RCC 7860 (cell line): ENCODE data around the gene SRGAP1.
"Not testable (repeated sequence)": the region's sequence is repeated elsewhere in the genome, so short reads cannot be mapped to it uniquely, and the experiment has no call there.

Experiments used
- DNase-seq: peaks from one replicate; pipeline ENCODE4 v3.0.0-alpha.2; 2015; ENCODE audit warnings: low spot score
- FAIRE-seq: peaks from 2 replicates; lab custom pipeline; 2012; peaks lifted over from hg19 to GRCh38; lab: Jason Lieb, UNC

SRGAP1 gene

GRCh38 chr12:64034056-64034455 lies 189.6 kb downstream of the SRGAP1 start:
- not testable (repeated sequence) for FAIRE-seq, DNase-seq

DNA sequence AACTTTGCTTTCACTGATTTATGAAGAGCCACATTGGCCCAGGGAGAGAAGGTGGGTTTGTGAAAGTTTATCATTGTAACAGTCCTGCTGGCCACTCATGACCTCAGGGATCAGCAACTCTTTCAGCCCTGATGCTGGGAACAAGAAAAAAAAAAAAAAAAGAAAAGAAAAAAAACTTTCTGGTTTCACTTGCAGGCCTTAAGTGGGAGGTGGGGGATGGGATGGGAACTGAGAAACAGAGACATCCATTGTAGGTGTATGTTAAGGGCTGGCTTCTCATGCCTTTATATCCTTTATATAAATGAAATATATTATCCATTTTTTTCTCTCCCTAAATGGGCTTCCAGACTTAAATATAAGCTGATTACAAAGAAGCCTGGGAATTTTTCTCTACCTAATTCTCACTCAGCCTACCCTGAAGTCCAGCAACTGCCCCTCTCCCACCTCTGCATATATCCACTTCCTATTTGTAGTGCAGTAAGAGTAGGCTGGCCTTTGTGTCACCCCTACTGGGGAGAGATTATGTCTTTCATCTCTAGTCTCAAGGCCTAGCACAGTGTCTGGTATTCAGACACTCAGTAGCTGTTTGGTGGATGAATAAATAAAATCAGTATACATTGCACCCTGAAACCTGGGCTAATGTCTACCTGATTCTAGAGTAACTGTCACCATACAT lies 190.5 kb downstream of the SRGAP1 start:
- FAIRE-seq (no peak), DNase-seq (no peak)

DNA sequence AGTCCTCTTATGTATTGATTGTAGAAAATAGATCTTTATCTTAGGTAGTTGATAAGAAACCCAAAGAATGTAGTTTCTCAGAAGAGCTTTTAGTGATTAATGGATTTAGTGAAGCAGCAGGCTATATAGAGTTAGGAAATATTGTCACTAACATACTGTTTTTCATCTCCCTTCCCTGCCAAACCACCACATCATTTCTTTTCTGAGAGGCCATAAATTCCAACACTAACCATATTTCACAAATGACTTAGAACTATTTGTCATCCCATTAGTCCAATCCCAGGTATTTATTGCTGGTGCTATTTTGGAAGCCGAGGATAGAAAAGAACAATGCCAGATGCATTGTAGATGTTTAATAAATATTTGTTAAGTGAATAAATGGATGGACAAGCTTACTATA lies 191.9 kb downstream of the SRGAP1 start:
- FAIRE-seq (no peak), DNase-seq (no peak)

DNA sequence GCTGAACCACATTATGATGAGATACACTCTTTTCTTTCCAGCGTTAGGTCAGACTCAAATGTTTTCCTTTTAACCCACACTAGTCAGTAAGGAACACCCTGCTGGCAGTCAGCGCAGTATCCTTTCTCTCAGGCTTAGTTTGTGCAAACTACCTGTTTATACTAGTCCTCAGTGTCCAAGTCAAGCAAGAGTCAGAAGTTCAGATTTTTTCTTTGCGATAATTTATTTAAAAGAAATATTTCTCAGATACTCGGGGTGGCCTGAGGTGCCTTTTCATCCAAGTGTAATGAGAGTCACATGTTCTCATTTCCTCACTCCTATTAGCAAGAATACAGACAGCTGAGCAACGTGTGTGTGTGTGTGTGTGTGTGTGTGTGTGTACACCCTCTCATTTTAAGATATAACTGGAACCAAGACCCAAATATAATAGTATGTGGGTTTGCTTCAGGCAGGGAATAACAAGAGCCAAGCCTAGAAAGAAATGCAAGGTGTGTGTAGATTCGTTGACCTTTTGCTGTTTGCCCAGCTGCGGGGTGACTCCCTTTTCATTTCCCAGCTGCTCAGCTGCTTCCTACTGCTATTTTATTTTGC lies 194.9 kb downstream of the SRGAP1 start:
- FAIRE-seq = no peak
- no peak for DNase-seq

DNA sequence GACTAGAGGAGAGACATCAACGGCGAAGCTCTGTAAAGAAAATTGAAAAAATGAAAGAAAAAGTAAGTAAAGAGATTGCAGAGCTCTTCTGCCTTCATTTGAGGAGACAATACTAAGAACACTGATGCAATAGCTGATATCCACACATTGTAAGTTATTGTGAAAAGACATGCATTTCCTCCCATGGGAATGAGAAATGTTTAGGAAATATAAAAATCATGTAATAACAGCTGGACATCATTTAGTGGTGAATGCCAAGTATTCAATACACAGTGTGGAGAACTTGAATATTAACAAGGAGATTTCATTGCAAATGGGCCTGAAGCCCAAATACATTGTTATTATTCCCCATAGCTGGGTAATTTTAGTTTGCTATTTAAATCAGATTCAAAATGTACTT lies 198.4 kb downstream of the SRGAP1 start:
- DNase-seq = no peak
- no peak for FAIRE-seq

GRCh38 chr12:64044191-64044590 lies 199.7 kb downstream of the SRGAP1 start:
- no peak for FAIRE-seq
- no peak for DNase-seq

DNA sequence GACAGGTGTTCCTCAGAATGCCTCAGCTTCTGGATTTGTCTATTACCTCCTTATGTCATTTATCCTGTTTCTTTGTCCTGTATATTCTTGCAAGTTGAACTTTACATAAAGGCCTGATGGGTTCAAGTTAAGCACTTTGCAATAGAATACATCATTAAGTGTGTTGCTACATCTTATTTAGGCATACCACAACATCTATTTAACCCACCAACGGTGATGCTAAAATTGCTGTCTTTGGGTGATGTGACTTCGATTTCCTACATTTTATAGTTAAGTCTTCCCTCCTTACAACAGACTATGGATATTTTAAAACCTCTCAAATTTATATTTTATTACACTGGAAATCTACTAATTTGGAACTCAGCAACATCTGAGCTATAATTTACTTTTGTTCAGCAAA lies 206.6 kb downstream of the SRGAP1 start:
- no peak for DNase-seq
- FAIRE-seq = no peak

GRCh38 chr12:64053117-64053516 lies 208.6 kb downstream of the SRGAP1 start:
- DNase-seq (no peak), FAIRE-seq (no peak)

DNA sequence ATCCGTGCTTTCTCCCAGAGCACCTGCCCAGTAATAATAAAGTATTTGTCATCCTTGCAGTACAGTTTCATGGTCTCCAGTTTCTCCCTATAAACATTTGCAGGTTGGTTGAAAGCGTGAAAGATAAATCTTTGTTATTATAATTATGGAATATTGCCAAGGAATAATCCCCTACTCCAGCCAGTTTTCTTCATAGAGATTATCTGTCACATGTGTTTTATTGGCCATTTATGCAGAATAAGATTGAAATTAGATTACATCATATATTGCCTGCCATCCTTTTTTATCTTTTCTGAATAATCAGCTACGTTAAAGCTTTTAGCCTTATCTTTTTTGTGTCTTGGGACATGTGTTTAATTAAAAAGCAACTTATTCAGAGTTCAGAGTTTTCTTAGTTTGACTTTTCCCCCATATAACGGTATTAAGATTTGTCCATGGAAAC lies 209.6 kb downstream of the SRGAP1 start:
- FAIRE-seq (no peak), DNase-seq (no peak)

- no peak for DNase-seq
- FAIRE-seq = no peak
Measured at GRCh38 chr12:64056741-64057140, 212.2 kb downstream of the SRGAP1 start.

GRCh38 chr12:64057706-64058105 lies 213.2 kb downstream of the SRGAP1 start:
- DNase-seq (no peak), FAIRE-seq (no peak)

DNA sequence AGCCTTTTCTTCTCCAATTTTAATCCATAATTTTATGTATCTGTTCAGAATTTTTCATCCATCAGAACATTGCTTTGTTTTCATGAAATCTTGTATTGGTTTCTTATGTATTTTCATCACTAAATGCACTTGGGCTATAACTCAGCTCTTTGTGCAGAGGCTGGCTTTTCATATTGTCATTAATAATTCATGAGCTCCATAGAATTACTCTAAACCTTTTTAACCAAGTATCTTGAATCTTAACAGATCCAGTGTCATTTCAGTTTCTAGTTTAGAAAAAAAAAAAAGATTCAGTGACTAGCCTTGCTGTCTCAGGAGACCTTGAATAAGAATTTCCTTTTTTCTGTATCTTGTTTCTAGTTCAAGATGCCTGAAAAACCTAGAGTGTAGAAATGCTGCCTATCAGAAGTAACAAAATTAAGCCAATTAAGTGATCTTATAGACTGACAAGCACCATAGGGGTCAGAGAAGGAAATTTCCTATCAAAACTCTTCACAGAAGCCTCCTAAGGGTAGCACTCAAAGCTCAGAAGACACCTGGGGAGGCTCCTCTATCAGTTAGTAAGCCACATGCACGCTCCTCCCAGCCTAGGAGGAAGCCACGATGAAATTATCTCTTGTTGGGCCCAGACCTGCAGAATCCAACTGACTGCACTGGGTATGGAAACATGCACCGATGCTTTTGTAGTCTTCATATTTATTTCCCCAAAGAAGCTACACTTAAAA lies 214.2 kb downstream of the SRGAP1 start:
- FAIRE-seq = no peak

DNA sequence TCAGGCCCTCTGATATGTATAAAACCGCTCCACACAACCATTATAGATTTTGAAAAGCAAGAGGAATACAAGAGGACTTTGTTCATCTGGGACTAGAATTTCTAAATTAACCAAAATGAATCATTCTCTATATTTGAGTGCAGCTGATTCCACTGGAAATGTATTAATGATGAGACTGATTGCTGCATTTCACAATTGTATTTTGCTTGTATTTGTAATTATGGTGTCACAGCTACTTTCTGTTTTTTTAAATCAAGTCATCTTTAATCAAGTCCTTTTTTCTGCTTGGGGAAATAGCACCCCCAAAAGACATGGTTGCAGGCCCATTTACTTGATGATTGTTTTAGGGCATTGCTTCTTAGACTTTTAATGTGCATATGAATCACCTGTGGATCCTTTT lies 215.2 kb downstream of the SRGAP1 start:
- no peak for DNase-seq
- no peak for FAIRE-seq

More for the DNA sequence above, 214.2 kb downstream of the SRGAP1 start:
- no peak for DNase-seq

GRCh38 chr12:64061868-64062375 lies 217.4 kb downstream of the SRGAP1 start:
- no peak for FAIRE-seq
- DNase-seq = no peak

GRCh38 chr12:64063121-64063520 lies 218.6 kb downstream of the SRGAP1 start:
- DNase-seq = no peak

GRCh38 chr12:64064240-64064639 lies 219.7 kb downstream of the SRGAP1 start:
- DNase-seq (no peak), FAIRE-seq (no peak)

More at GRCh38 chr12:64063121-64063520, 218.6 kb downstream of the SRGAP1 start:
- FAIRE-seq = no peak

- no peak for DNase-seq
- FAIRE-seq = no peak
Measured at GRCh38 chr12:64064706-64065105, 220.2 kb downstream of the SRGAP1 start.

GRCh38 chr12:64065881-64066451 lies 221.5 kb downstream of the SRGAP1 start:
- DNase-seq (peak; percentile 52), FAIRE-seq (peak; percentile 80)

- DNase-seq (no peak), FAIRE-seq (no peak)
Measured at GRCh38 chr12:64066776-64067175, 222.3 kb downstream of the SRGAP1 start.

- FAIRE-seq = no peak
- no peak for DNase-seq
Measured at GRCh38 chr12:64070454-64070853, 226.0 kb downstream of the SRGAP1 start.

DNA sequence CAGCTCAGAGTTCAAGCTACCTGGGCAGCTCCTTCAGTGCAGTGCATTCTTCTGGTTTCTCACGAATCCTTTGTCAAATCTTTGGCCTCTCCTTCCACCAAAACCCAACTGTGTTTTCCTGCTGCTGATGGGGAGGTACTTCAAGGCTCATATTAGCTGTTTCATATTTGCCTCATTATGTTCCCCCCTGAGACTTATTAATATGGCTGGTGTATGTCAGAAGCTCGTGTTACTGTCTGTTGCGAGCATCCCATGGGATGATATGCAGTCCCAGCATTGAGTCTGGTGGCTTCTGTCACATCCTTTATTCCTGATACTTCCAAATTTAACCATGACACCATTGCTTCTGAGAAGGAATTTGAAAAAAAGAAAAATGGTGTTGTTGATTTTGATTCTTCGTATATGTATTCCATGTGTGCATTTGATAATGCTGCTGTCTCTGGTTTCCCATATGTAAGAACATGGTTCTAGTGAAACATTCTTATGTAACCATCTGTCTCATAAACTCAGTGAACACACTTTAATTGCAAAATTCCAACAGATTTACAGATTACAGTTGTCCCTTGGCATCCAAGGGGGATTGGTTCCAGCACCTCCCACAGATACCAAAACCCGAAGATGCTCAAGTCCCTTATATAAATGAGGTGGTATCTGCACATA lies 228.5 kb downstream of the SRGAP1 start:
- DNase-seq (no peak), FAIRE-seq (no peak)
